ENCODE measurements around the gene MED13L.

- TF ChIP-seq CTCF (conservative IDR thresholded peaks at IDR 0.05 in 1 of 2, IDR thresholded peaks at IDR 0.05 in 1 of 2; ENCODE audit: low read depth in 1 of 2, low read length in 2 of 2): no peak
- no peak for TF ChIP-seq EZH2 (IDR thresholded peaks at IDR 0.05; ENCODE audit: low read length, missing control alignments)
Measured at GRCh38 chr12:116303066-116303465, 25.6 kb upstream of the MED13L start.
